Heart right ventricle (tissue), 16 donors: ENCODE results near the gene GRB10. TPM values are rescaled to one million over a fixed set of nuclear protein-coding genes. Genes with fewer than 3 reads are reported as not detected.

ENCODE experiments used
- ATAC-seq, 8 donors: fragments of 200-7000 bp; cut with Tn5 transposase; one replicate each; pipeline ENCODE4 v1.9.1; 2020; ENCODE audit warnings: mild to moderate bottlenecking in 8 of 8, moderate library complexity in 8 of 8, moderate number of reproducible peaks in 1 of 8
- DNase-seq, 2 donors: peaks; one replicate each; pipeline ENCODE4 v3.0.0-alpha.2; 2020
- H3K27ac ChIP-seq, 10 donors: fragments of 200-600 bp; sonication (generic) in 2 of 10; one replicate each; pipeline versions ENCODE4 v1.5.0 to v1.8.0; 2020 to 2022; ENCODE audit warnings: mild to moderate bottlenecking in 3 of 10
- H3K27me3 ChIP-seq, 7 donors: fragments of 200-600 bp; one replicate each; pipeline ENCODE4 v1.8.0; 2021 to 2022; ENCODE audit warnings: mild to moderate bottlenecking in 2 of 7
- H3K36me3 ChIP-seq, 9 donors: fragments of 200-600 bp; sonication (generic) in 1 of 9; one replicate each; pipeline versions ENCODE4 v1.5.0 to v1.8.0; 2020 to 2022; ENCODE audit warnings: mild to moderate bottlenecking in 2 of 9
- H3K4me1 ChIP-seq, 9 donors: fragments of 200-600 bp; sonication (generic) in 1 of 9; one replicate each; pipeline versions ENCODE4 v1.5.0 to v1.8.0; 2020 to 2022; ENCODE audit warnings: mild to moderate bottlenecking in 4 of 9
- H3K4me3 ChIP-seq, 10 donors: fragments of 200-600 bp; sonication (generic) in 2 of 10; one replicate each; pipeline versions ENCODE4 v1.5.0 to v1.8.0; 2020 to 2022; ENCODE audit warnings: mild to moderate bottlenecking in 7 of 10, moderate library complexity in 2 of 10
- H3K9me3 ChIP-seq, 11 donors: fragments of 200-600 bp in 10 of 11; sonication (generic) in 2 of 11; one replicate each; pipeline versions ENCODE4 v1.5.0 to v1.8.0; 2013 to 2022; ENCODE audit warnings: mild to moderate bottlenecking in 2 of 11, control low read depth in 1 of 11, moderate library complexity in 1 of 11
- WGBS, 2 donors: extraction: QIAGEN DNeasy Blood & Tissue Kit; methylation state at CpG; one replicate each; pipeline ENCODE4 v1.1.7; 2013; ENCODE audit warnings: inconsistent platforms in 1 of 2; 5-methylcytosine and 5-hydroxymethylcytosine counted together
- intact Hi-C, 10 donors: fragments of 100-400 bp; cut with DNase I; formaldehyde crosslinking; loops; one replicate each; pipeline versions ENCODE4 v1.11.1 to v1.14.2; 2022
- polyA plus RNA-seq, 2 donors: library from polyadenylated mRNA; stranded (reverse); fragments of 200-250 nt; gene quantifications; one replicate each; pipeline ENCODE4 v1.2.3, GENCODE V29; 2013
- total RNA-seq, 10 donors: library from RNA; stranded (reverse); fragmentation: NEBNext Ultra II Directional in 3 of 10; extraction: Animal tissue kit (Norgen Biotek cat#: 25700) in 3 of 10; gene quantifications; one replicate each; pipeline versions ENCODE4 v1.2.1 to v1.2.4, GENCODE V29; 2021 to 2023
- TF ChIP-seq, protein P1 (sequence below), 9 donors: fragments of 200-600 bp; sonication (generic) in 2 of 9; IDR thresholded peaks; one replicate each; pipeline versions ENCODE4 v1.5.0 to v1.8.0; 2021 to 2022; ENCODE audit warnings: antibody characterized with exemption in 9 of 9, mild to moderate bottlenecking in 5 of 9, moderate library complexity in 1 of 9
- donor health status: Arrhythmogenic right ventricular cardiomyopathy.
- donor health status: ischemic (EF 13 %, LVEDD 7.1; RV severe dilation, severe dysfunction).
- donor health status: healthy with polysubstance abuse.
- donor health status: DM: no; HTN: yes; CAD: no.
- donor health status: DM: no; HTN: no; CAD: no.
- donor health status: ischemic (EF 25% LVEDD 6.9; RV normal size, moderate dysfunction).
- donor health status: ischemic (EF 25% LVEDD 5.7; RV mildly dilated, moderate dysfunction).
- donor health status: healthy.
- donor health status: DM: yes; HTN: yes; CAD: no.
- donor health status: Ischemic cardiomyopathy.
- donor health status: ischemic (EF 35%, LVEDD 5.7; RV mildly dilated, moderate dysfunction).
- donor health status: nonischemic (EF 11% LVEDD 7.7; RV severe dilation, severe dysfunction).
- donor health status: DM: yes; HTN: yes; CAD: no.
- donor health status: PGD.
- donor health status: ischemic (EF 29% LVEDD 5.4; RV normal size, mild dysfunction).
- donor health status: nonischemic (EF 23%, LVEDD 6.1; RV moderate dilation, normal function).

GRB10 gene
- total and polyA plus RNA-seq, 12 donors: 13.2 to 48.7 (median 29.6) TPM

DNA sequence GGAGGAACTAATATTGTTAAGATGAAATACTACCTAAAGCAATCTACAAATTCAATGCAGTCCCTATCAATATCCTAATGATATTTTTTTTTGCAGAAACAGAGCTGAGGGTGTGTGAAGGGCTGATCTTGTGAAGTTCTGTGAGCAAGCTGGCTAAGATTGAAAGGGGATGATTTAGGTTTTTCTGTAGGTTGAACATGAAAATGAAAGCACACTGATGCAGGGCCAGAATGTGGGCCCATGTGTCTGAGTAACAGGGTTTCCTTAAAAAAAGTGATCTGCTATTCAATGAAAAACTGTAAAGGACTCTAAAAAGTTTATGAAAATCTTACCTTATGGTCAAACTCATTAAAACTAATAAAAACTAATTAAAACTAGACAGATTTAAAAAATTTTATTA, 47.4 kb downstream of the GRB10 start:
- Histone ChIP-seq H3K4me3 (no peak overlapping the region), H3K27ac (no peak overlapping the region), H3K9me3 (no peaks in the 10 kb centered on the region), H3K4me1 (peaks cover 0 to 62% (median 31%) of the 10 kb centered on the region in 9 donors), H3K27me3 (no peaks in the 10 kb centered on the region), H3K36me3 (peaks cover 0 to 5% (median 0%) of the 10 kb centered on the region in 9 donors)
- TF ChIP-seq, protein P1, sequence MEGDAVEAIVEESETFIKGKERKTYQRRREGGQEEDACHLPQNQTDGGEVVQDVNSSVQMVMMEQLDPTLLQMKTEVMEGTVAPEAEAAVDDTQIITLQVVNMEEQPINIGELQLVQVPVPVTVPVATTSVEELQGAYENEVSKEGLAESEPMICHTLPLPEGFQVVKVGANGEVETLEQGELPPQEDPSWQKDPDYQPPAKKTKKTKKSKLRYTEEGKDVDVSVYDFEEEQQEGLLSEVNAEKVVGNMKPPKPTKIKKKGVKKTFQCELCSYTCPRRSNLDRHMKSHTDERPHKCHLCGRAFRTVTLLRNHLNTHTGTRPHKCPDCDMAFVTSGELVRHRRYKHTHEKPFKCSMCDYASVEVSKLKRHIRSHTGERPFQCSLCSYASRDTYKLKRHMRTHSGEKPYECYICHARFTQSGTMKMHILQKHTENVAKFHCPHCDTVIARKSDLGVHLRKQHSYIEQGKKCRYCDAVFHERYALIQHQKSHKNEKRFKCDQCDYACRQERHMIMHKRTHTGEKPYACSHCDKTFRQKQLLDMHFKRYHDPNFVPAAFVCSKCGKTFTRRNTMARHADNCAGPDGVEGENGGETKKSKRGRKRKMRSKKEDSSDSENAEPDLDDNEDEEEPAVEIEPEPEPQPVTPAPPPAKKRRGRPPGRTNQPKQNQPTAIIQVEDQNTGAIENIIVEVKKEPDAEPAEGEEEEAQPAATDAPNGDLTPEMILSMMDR (IDR thresholded peaks at IDR 0.05): no peak
- intact Hi-C loops: loop anchor here in 1 of 10 donors (10.0 kb wide), 1 partner anchor 399 kb away; no protein-coding TSS in a partner anchor
- DNase-seq (no peak), ATAC-seq (no peak)

DNA sequence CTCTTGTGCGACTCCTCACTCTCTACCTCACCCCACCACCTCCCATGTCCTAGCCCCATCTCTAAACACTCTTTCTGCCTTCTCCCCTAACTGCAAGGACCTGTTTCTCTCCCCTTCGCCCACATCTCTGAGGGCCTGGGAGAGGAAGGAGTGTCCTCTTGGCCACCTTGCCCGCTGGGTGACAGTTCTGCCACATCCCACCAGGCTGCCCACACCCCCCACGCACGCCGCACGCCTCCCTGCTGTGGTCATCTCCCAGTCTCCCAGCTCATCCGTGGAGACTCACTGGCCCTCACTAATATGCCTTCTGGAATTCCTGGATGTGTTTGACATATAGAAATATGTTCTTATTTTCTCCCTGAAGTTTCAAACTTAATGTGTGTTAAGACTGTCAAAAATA, 48.5 kb downstream of the GRB10 start:
- ATAC-seq: no peak
- peaks cover 0 to 62% (median 31%) of the 10 kb centered on the region in 9 donors for H3K4me1 ChIP-seq
- 96% methylated on average over 8 of the region's 8 CpGs for WGBS, 2 donors
- no peaks in the 10 kb centered on the region for H3K9me3 ChIP-seq
- H3K27ac ChIP-seq: no peak overlapping the region
- TF ChIP-seq, protein P1 (IDR thresholded peaks at IDR 0.05): no peak
- no peak for DNase-seq
- no peak overlapping the region for H3K4me3 ChIP-seq
- intact Hi-C loops: loop anchor here in 1 of 10 donors (10.0 kb wide), 1 partner anchor 401 kb away; no protein-coding TSS in a partner anchor
- no peaks in the 10 kb centered on the region for H3K27me3 ChIP-seq
- H3K36me3 ChIP-seq: peaks cover 0 to 5% (median 0%) of the 10 kb centered on the region in 9 donors

DNA sequence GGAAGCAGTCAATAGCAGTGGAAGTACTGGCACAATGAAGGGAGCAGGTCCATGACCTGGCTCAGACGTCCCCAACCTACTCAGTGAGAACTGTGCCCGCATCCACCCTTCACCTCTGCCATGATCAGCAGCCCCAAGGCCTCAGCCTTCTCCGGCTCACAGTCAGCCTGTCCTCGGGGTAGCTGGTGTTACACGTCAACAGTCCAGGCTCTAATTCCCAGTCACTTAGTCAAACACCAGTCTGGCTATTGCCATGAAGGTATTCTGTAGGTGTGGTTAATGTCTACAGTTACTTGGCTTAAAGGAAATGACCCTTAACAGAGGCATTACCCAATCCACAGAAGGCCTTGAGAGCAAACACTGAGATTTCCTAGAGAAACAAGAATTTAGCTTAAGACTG, 49.1 kb downstream of the GRB10 start:
- Histone ChIP-seq H3K9me3 (no peaks in the 10 kb centered on the region), H3K4me3 (no peak overlapping the region), H3K27me3 (no peaks in the 10 kb centered on the region), H3K36me3 (peaks cover 0 to 5% (median 0%) of the 10 kb centered on the region in 9 donors), H3K27ac (no peak overlapping the region), H3K4me1 (peaks cover 0 to 64% (median 37%) of the 10 kb centered on the region in 9 donors)
- DNase-seq: no peak
- ATAC-seq: no peak
- 76 to 83% methylated on average over 5 of the region's 5 CpGs for WGBS, 2 donors
- intact Hi-C loops: loop anchor here in 1 of 10 donors (10.0 kb wide), 1 partner anchor 401 kb away; no protein-coding TSS in a partner anchor
- TF ChIP-seq, protein P1 (IDR thresholded peaks at IDR 0.05): no peak

DNA sequence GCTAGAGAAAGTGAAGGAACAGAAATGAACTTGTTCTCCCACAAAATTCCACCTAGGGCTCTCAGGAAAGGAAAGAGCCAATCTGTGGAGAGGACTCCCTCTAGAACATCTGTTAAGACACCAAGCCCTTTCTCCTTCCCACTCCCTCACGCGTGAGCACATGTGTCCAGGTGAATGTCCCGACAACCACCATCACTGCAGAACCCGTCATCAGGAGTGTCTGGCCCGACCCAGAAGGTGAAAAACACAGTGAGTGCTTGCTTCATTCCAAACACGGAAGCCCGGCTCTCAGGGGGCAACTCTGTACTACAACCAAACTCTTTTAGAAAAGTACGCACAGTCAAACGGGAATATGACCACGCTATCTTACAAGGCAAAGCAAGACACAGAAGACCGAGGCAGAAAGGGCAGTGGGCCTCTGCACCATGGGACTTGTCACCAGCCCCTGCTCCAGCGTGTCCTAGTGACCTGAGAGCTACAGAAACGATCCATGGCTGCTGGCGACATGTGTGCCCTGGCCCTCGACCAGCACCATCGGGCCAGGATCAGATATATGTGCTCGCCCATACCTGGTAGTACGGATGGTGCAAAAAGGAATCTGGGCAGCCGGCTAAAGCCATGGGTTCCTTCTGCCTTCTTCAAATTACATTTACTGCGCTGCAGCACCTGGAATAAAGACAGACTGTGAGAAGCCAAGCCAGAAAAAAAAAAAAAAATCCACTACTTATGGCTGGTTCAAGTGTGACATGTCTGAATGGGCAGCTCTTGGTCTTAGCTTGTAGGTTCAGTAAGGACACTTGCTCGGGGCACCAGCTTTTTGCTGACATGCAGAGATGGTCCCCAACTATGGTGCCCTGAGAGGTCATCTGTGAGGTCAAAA, 50.8 kb downstream of the GRB10 start:
- Histone ChIP-seq H3K27ac (peak overlapping the region in 2 of 10 donors; percentile 61 to 68), H3K9me3 (no peaks in the 10 kb centered on the region), H3K4me1 (peaks cover 9 to 80% (median 54%) of the 10 kb centered on the region in 9 donors), H3K27me3 (no peaks in the 10 kb centered on the region), H3K4me3 (no peak overlapping the region), H3K36me3 (peaks cover 0 to 5% (median 0%) of the 10 kb centered on the region in 9 donors)
- 89 to 92% methylated on average over 21 of the region's 21 CpGs for WGBS, 2 donors
- TF ChIP-seq, protein P1 (IDR thresholded peaks at IDR 0.05): no peak
- peak in 1 of 8 donors; percentile 27 for ATAC-seq
- intact Hi-C loops: loop anchor here in 1 of 10 donors (10.0 kb wide), 1 partner anchor 403 kb away; no protein-coding TSS in a partner anchor
- DNase-seq: no peak
